Fibroblast of lung (primary cell): ENCODE measurements around the gene GPC6. TPM values are rescaled to one million over a fixed set of nuclear protein-coding genes. Genes with fewer than 3 reads are reported as not detected.
"Not testable (repeated sequence)": the region's sequence is repeated elsewhere in the genome, so short reads cannot be mapped to it uniquely, and the experiment has no call there.

Experiments used
- DNase-seq, 2 donors: peaks; one replicate each; pipeline versions ENCODE4 v3.0.0 to v3.0.0-alpha.2; 2010; ENCODE audit warnings: low read depth in 2 of 2
- H2AFZ ChIP-seq: 2 replicates; pipeline ENCODE4 v1.5.1; 2012; ENCODE audit warnings: low read length, control low read depth, inconsistent platforms
- H3K27ac ChIP-seq: 2 replicates; pipeline ENCODE4 v1.5.1; 2011; ENCODE audit warnings: low read length, control low read depth; ENCODE audit not compliant: insufficient read depth
- H3K27me3 ChIP-seq: 2 replicates; pipeline ENCODE4 v1.5.1; 2011; ENCODE audit warnings: mild to moderate bottlenecking, low read length; ENCODE audit not compliant: control insufficient read depth, insufficient read depth
- H3K36me3 ChIP-seq: 2 replicates; pipeline ENCODE4 v1.5.1; 2011; ENCODE audit warnings: low read length; ENCODE audit not compliant: control insufficient read depth, insufficient read depth
- H3K4me1 ChIP-seq: 2 replicates; pipeline ENCODE4 v1.5.1; 2011; ENCODE audit warnings: low read length; ENCODE audit not compliant: control insufficient read depth, insufficient read depth; ENCODE audit errors: extremely low read depth
- H3K4me2 ChIP-seq: 2 replicates; pipeline ENCODE4 v1.5.1; 2011; ENCODE audit warnings: low read length, control low read depth; ENCODE audit not compliant: insufficient read depth; ENCODE audit errors: extremely low read depth
- H3K4me3 ChIP-seq, 4 experiments: fragments of 200-600 bp in 1 of 4; sonication (generic) in 1 of 4; replicated peaks in 1 of 4; 2 replicates each; pipeline ENCODE4 v1.5.1; 2011 to 2016; ENCODE audit warnings: low read length in 4 of 4, low read depth in 3 of 4, mild to moderate bottlenecking in 3 of 4, control low read depth in 2 of 4, inconsistent platforms in 1 of 4, mixed read lengths in 1 of 4; ENCODE audit not compliant: insufficient read depth in 1 of 4; ENCODE audit errors: control extremely low read depth in 1 of 4
- H3K79me2 ChIP-seq: 2 replicates; pipeline ENCODE4 v1.5.1; 2012; ENCODE audit warnings: mild to moderate bottlenecking, low read length, inconsistent platforms; ENCODE audit not compliant: control insufficient read depth, insufficient read depth
- H3K9ac ChIP-seq: 2 replicates; pipeline ENCODE4 v1.5.1; 2011; ENCODE audit warnings: mild to moderate bottlenecking, low read length, control low read depth; ENCODE audit not compliant: insufficient read depth
- H3K9me3 ChIP-seq: 2 replicates; pipeline ENCODE4 v1.5.1; 2012; ENCODE audit warnings: low read depth, low read length; ENCODE audit not compliant: control insufficient read depth, insufficient read depth
- H4K20me1 ChIP-seq: 2 replicates; pipeline ENCODE4 v1.5.1; 2011; ENCODE audit warnings: low read length; ENCODE audit not compliant: control insufficient read depth, insufficient read depth; ENCODE audit errors: extremely low read depth
- EZH2 ChIP-seq: IDR thresholded peaks from 2 replicates; pipeline ENCODE4 v1.5.1; 2012; ENCODE audit warnings: low read length, control low read depth, mild to moderate bottlenecking; ENCODE audit errors: missing control alignments
- polyA plus RNA-seq, 2 donors: library from polyadenylated mRNA; depleted of rRNA in 1 of 2; stranded (reverse) in 1 of 2; unstranded in 1 of 2; fragments of >200 nt; gene quantifications; 2 replicates each; pipeline ENCODE4 v1.2.1, GENCODE V29; 2011 to 2012; ENCODE audit warnings: missing spikeins in 1 of 2
- total RNA-seq: library from RNA; depleted of rRNA; stranded (reverse); fragments of >200 nt; gene quantifications from 2 replicates; pipeline ENCODE4 v1.2.1, GENCODE V29; 2014
- TF ChIP-seq, protein P1 (sequence below), 2 donors: IDR thresholded peaks in 1 of 2; conservative IDR thresholded peaks in 1 of 2; 1 replicate in 1 of 2; 2 replicates in 1 of 2; pipeline ENCODE4 v1.5.1; 2011 to 2012; ENCODE audit warnings: low read length in 2 of 2, control low read depth in 1 of 2, inconsistent platforms in 1 of 2, low read depth in 1 of 2, mild to moderate bottlenecking in 1 of 2

GPC6 gene
- total and polyA plus RNA-seq, 2 donors (not counting 1 experiment from before 2014, with no cell fraction given), result 11.2 to 33.7 TPM

DNA sequence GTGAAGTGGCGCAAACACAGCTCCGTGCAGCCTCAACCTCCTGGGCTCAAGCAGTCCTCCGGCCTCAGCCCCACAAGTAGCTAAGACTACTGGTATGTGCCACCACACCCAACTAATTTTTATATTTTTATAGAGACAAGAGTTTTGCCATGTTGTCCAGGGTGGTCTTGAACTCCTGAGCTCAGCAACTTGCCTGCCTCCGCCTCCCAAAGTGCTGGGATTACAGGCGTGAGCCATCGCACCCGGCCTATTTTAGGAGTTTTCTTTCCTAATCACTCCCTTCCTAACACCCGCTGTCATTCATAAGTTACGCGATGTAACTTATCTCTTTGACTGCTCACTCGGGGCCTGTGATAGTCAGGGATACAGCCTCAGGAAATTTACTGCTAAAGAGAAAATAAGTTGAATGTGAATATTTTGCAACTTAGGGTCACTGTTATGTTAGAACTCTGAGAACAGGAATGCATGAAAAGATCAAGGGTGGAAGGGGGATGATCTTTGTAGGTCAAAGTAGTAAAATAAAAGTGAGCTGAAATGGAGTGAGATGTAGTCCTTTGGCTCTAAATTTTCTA is 1112.6 kb downstream of the GPC6 start:
- no peaks in the 10 kb centered on the region for H3K36me3 ChIP-seq
- no peak overlapping the region for H3K9ac ChIP-seq
- H3K27me3 ChIP-seq, result no peaks in the 10 kb centered on the region
- H2AFZ ChIP-seq, result no peak overlapping the region
- H3K9me3 ChIP-seq, result no peaks in the 10 kb centered on the region
- H3K4me3 ChIP-seq, result no peak overlapping the region
- H4K20me1 ChIP-seq, result no peaks in the 10 kb centered on the region
- no peak for DNase-seq
- H3K27ac ChIP-seq, result no peak overlapping the region
- TF ChIP-seq, protein P1, sequence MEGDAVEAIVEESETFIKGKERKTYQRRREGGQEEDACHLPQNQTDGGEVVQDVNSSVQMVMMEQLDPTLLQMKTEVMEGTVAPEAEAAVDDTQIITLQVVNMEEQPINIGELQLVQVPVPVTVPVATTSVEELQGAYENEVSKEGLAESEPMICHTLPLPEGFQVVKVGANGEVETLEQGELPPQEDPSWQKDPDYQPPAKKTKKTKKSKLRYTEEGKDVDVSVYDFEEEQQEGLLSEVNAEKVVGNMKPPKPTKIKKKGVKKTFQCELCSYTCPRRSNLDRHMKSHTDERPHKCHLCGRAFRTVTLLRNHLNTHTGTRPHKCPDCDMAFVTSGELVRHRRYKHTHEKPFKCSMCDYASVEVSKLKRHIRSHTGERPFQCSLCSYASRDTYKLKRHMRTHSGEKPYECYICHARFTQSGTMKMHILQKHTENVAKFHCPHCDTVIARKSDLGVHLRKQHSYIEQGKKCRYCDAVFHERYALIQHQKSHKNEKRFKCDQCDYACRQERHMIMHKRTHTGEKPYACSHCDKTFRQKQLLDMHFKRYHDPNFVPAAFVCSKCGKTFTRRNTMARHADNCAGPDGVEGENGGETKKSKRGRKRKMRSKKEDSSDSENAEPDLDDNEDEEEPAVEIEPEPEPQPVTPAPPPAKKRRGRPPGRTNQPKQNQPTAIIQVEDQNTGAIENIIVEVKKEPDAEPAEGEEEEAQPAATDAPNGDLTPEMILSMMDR (conservative IDR thresholded peaks at IDR 0.05 in 1 of 2, IDR thresholded peaks at IDR 0.05 in 1 of 2; ENCODE audit: low read depth in 1 of 2, low read length in 2 of 2), result no peak
- no peak for TF ChIP-seq EZH2
- no peak overlapping the region for H3K4me2 ChIP-seq
- no peaks in the 10 kb centered on the region for H3K4me1 ChIP-seq
- no peaks in the 10 kb centered on the region for H3K79me2 ChIP-seq

DNA sequence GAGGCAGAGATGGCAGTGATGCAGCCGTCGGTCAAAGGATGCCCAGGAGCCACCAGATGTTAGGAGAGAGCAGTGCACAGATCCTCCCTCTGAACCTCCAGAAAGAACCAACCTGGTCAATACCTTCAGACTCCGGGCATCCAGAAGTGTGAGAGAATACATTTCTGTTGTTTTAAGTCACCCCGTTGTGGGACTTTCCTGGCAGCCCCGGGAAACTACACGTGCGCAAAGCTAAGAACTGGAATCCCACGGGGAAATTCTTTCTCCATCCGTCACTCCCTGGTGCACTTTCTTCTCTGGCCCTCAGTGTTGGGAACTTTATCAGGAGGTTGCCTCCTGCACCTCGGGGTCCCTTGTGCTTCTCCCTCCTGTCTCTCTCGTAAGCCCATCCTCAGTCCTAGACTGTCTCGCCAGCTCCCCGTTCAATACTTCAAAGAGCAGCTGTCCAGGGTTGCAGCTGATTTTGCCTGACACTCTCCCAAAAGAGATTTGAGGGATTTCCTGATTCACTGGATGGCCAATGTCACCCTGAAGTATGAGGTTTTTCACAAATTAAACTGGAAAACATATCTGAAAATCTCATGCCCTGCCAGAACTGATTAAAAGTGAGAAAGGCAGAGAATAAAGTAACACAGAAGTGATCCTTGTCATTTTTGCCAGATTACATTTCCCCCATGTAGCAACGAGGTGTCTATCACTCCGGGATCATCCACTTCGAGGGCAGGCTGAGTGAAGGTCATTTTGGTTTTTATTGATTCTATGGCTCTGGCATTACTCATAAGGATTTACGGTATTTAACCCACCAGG is 1116.0 kb downstream of the GPC6 start:
- Histone ChIP-seq H3K4me3 (no peak overlapping the region), H3K9ac (no peak overlapping the region), H3K27me3 (no peaks in the 10 kb centered on the region), H4K20me1 (no peaks in the 10 kb centered on the region), H3K4me2 (no peak overlapping the region), H3K27ac (no peak overlapping the region), H3K9me3 (no peaks in the 10 kb centered on the region), H3K79me2 (no peaks in the 10 kb centered on the region), H2AFZ (no peak overlapping the region), H3K36me3 (no peaks in the 10 kb centered on the region), H3K4me1 (peaks cover 2% of the 10 kb centered on the region)
- peak in 1 of 2 donors; percentile 59 for DNase-seq
- TF ChIP-seq EZH2, result no peak
- TF ChIP-seq, protein P1 (conservative IDR thresholded peaks at IDR 0.05 in 1 of 2, IDR thresholded peaks at IDR 0.05 in 1 of 2; ENCODE audit: low read depth in 1 of 2, low read length in 2 of 2), result no peak

DNA sequence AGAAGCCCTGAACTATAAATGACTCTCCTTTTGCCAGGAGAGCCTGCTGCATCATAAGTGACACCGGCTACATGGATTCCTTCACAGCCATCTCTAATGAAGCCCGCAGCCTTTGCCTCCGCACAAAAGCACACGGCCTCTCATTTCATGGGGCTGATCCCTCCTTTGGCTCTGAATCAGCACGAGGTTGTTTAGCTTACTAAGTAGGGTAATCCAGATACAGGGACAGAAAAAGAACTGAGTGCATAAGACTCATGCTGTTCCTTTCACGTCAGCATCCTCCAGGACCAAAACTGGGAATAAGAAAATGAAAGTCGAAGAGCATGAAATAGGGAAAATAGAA is 1116.6 kb downstream of the GPC6 start:
- Histone ChIP-seq H3K9ac (no peak overlapping the region), H3K27me3 (no peaks in the 10 kb centered on the region), H3K4me3 (no peak overlapping the region), H3K27ac (no peak overlapping the region), H3K79me2 (no peaks in the 10 kb centered on the region), H4K20me1 (no peaks in the 10 kb centered on the region), H3K4me2 (no peak overlapping the region), H2AFZ (no peak overlapping the region), H3K4me1 (peaks cover 2% of the 10 kb centered on the region), H3K9me3 (no peaks in the 10 kb centered on the region), H3K36me3 (no peaks in the 10 kb centered on the region)
- DNase-seq, result peak in 1 of 2 donors; percentile 70
- TF ChIP-seq, protein P1 (conservative IDR thresholded peaks at IDR 0.05 in 1 of 2, IDR thresholded peaks at IDR 0.05 in 1 of 2; ENCODE audit: low read depth in 1 of 2, low read length in 2 of 2), result no peak
- no peak for TF ChIP-seq EZH2

DNA sequence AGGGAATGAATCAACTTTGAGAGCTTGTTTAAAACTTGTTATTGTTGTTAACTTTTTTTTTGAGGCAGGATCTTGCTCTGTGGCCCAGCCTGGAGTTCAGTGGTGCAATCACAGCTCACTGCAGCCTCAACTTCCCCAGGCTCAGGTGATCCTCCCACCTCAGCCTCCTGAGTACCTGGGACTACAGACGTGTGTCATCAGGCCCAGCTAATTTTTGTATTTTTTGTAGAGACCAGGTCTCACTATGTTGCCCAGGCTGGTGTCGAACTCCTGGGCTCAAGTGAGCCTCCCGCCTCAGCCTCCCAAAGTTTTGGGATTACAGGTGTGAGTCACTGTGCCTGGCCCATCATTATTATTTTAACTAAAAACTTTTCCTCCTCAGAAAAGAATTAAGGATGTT is 1117.1 kb downstream of the GPC6 start:
- not testable (repeated sequence) for H3K27me3 ChIP-seq, H3K4me1 ChIP-seq, H3K9ac ChIP-seq, H4K20me1 ChIP-seq, H3K9me3 ChIP-seq, H3K4me2 ChIP-seq, H3K4me3 ChIP-seq, H3K36me3 ChIP-seq, H3K79me2 ChIP-seq, H3K27ac ChIP-seq, H2AFZ ChIP-seq, DNase-seq
